HG03520 (cell line): ENCODE data around the gene NFIX.

Experiments
- ATAC-seq: cut with Tn5 transposase; IDR thresholded peaks from one replicate; pipeline ENCODE4 v1.9.1; 2021; ENCODE audit warnings: mild to moderate bottlenecking, moderate library complexity; ENCODE audit not compliant: unreplicated experiment

NFIX gene

GRCh38 chr19:13033819-13034611, 38.7 kb downstream of the NFIX start:
- no peak for ATAC-seq

- no peak for ATAC-seq
Measured at GRCh38 chr19:13034636-13035035, 39.4 kb downstream of the NFIX start.

- no peak for ATAC-seq
Measured at GRCh38 chr19:13035820-13036365, 40.6 kb downstream of the NFIX start.

GRCh38 chr19:13036366-13036976, 41.2 kb downstream of the NFIX start:
- ATAC-seq = no peak

- no peak for ATAC-seq
Measured at GRCh38 chr19:13037161-13037560, 41.9 kb downstream of the NFIX start.

- ATAC-seq = no peak
Measured at GRCh38 chr19:13037731-13038130, 42.5 kb downstream of the NFIX start.

GRCh38 chr19:13038306-13039210, 43.3 kb downstream of the NFIX start:
- no peak for ATAC-seq

GRCh38 chr19:13039211-13039789, 44.0 kb downstream of the NFIX start:
- ATAC-seq = no peak

- no peak for ATAC-seq
Measured at GRCh38 chr19:13040232-13040947, 45.1 kb downstream of the NFIX start.

GRCh38 chr19:13040948-13041292, 45.6 kb downstream of the NFIX start:
- no peak for ATAC-seq

GRCh38 chr19:13042443-13043130, 47.3 kb downstream of the NFIX start:
- ATAC-seq = no peak

- ATAC-seq = no peak
Measured at GRCh38 chr19:13043285-13043684, 48.0 kb downstream of the NFIX start.

- ATAC-seq = no peak
Measured at GRCh38 chr19:13044231-13044836, 49.1 kb downstream of the NFIX start.

- ATAC-seq = no peak
Measured at GRCh38 chr19:13045812-13046211, 50.5 kb downstream of the NFIX start.

- no peak for ATAC-seq
Measured at GRCh38 chr19:13047374-13047773, 52.1 kb downstream of the NFIX start.

GRCh38 chr19:13050274-13050673, 55.0 kb downstream of the NFIX start:
- no peak for ATAC-seq

- no peak for ATAC-seq
Measured at GRCh38 chr19:13051557-13052165, 56.4 kb downstream of the NFIX start.

- ATAC-seq = no peak
Measured at GRCh38 chr19:13052447-13053175, 57.3 kb downstream of the NFIX start.
